ENCODE results near the gene OR5M3.

The OR5M3 gene

GRCh38 chr11:56473252-56473651 is at the start of gene OR5M3:
OR5M3 (minus strand) TSS chr11:56473352; CDS start chr11:56470497, 2,855 bp downstream.
- in situ Hi-C loops (cut with MboI; ENCODE audit: low sequenced_read_pairs) = no loop called here

- in situ Hi-C loops (cut with MboI; ENCODE audit: low sequenced_read_pairs) = no loop called here
These were observed 48.9 kb upstream of the OR5M3 start for GRCh38 chr11:56522008-56522407.

- in situ Hi-C loops (cut with MboI; ENCODE audit: low sequenced_read_pairs) = no loop called here
These were observed 40.1 kb upstream of the OR5M3 start for GRCh38 chr11:56513280-56513679.

GRCh38 chr11:56509439-56509838 is 36.3 kb upstream of the OR5M3 start:
- in situ Hi-C loops (cut with MboI; ENCODE audit: low sequenced_read_pairs) = no loop called here

GRCh38 chr11:56497010-56497409 is 23.9 kb upstream of the OR5M3 start:
- in situ Hi-C loops (cut with MboI; ENCODE audit: low sequenced_read_pairs) = no loop called here

GRCh38 chr11:56495117-56495516 is 22.0 kb upstream of the OR5M3 start:
- in situ Hi-C loops (cut with MboI; ENCODE audit: low sequenced_read_pairs) = no loop called here

- in situ Hi-C loops (cut with MboI; ENCODE audit: low sequenced_read_pairs) = no loop called here
These were observed 18.1 kb upstream of the OR5M3 start, which contains the start of gene OR5M8 for GRCh38 chr11:56491270-56491669. OR5M8 (minus strand) TSS chr11:56491370; CDS start chr11:56491370, 0 bp downstream.

GRCh38 chr11:56486801-56487200 is 13.6 kb upstream of the OR5M3 start:
- in situ Hi-C loops (cut with MboI; ENCODE audit: low sequenced_read_pairs) = no loop called here

- in situ Hi-C loops (cut with MboI; ENCODE audit: low sequenced_read_pairs) = no loop called here
These were observed 1.6 kb upstream of the OR5M3 start for GRCh38 chr11:56474729-56475235.

GRCh38 chr11:56457076-56457475 is 16.1 kb downstream of the OR5M3 start:
- in situ Hi-C loops (cut with MboI; ENCODE audit: low sequenced_read_pairs) = no loop called here

GRCh38 chr11:56453521-56453920 is 19.6 kb downstream of the OR5M3 start:
- in situ Hi-C loops (cut with MboI; ENCODE audit: low sequenced_read_pairs) = no loop called here

All from HL-60/S4 (cell line).